Osteocyte (in vitro differentiated cells): ENCODE results near the gene SAMMSON. TPM values are rescaled to one million over a fixed set of nuclear protein-coding genes. Genes with fewer than 3 reads are reported as not detected.

Experiments used
- DNase-seq: peaks from one replicate; pipeline ENCODE4 v3.0.0; 2021; ENCODE audit warnings: mixed read lengths; ENCODE audit not compliant: unreplicated experiment; ENCODE audit errors: extremely low spot score
- H3K27ac Mint-ChIP-seq: one replicate; pipeline ENCODE4 v1.8.0; 2021; ENCODE audit warnings: mild to moderate bottlenecking, mixed read lengths; ENCODE audit not compliant: unreplicated experiment
- H3K27me3 Mint-ChIP-seq: one replicate; pipeline ENCODE4 v1.8.0; 2021; ENCODE audit warnings: mixed read lengths; ENCODE audit not compliant: unreplicated experiment
- H3K36me3 Mint-ChIP-seq: one replicate; pipeline ENCODE4 v1.8.0; 2021; ENCODE audit warnings: mixed read lengths; ENCODE audit not compliant: unreplicated experiment
- H3K4me1 Mint-ChIP-seq: one replicate; pipeline ENCODE4 v1.8.0; 2021; ENCODE audit warnings: mixed read lengths; ENCODE audit not compliant: unreplicated experiment
- H3K4me3 Mint-ChIP-seq: one replicate; pipeline ENCODE4 v1.8.0; 2021; ENCODE audit warnings: mild to moderate bottlenecking, moderate library complexity, mixed read lengths; ENCODE audit not compliant: unreplicated experiment
- H3K9me3 Mint-ChIP-seq: one replicate; pipeline ENCODE4 v1.8.0; 2021; ENCODE audit warnings: mixed read lengths; ENCODE audit not compliant: unreplicated experiment
- total RNA-seq: library from RNA; stranded (reverse); gene quantifications from 2 replicates; pipeline ENCODE4 v1.2.1, GENCODE V29; 2021
- TF ChIP-seq, protein P1 (sequence below): fragments of 200-600 bp; sonication (generic); IDR thresholded peaks from 2 replicates; pipeline ENCODE4 v1.5.0; 2021; ENCODE audit warnings: antibody characterized with exemption, mild to moderate bottlenecking, moderate library complexity

The SAMMSON gene
- total RNA-seq, 1 donor from 2014 or later, result not detected

DNA sequence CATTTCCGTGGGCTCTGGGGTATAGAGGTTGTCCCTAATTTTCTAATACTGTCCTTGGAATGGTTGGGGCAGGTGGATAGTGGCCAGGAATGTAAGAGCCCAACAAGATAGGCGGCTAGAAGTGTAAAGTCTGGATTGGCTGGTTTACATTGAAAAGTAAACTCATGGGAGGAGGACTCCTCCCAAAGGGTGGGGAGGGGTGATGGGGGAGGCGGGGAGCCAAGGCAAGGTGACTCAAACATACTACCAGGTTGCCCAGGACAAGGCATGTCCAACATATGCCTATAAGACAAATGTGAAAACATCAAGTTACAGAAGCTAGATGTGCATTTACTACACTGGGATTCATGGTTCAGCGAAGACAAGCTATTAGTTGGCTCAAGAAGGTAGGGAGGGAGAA, 14.3 kb upstream of the SAMMSON start:
- Mint-ChIP-seq H3K36me3 (no peaks in the 10 kb centered on the region), H3K9me3 (no peaks in the 10 kb centered on the region), H3K4me3 (no peak overlapping the region), H3K27ac (no peak overlapping the region), H3K27me3 (peaks cover 26% of the 10 kb centered on the region), H3K4me1 (no peaks in the 10 kb centered on the region)
- DNase-seq, result no peak
- TF ChIP-seq, protein P1, sequence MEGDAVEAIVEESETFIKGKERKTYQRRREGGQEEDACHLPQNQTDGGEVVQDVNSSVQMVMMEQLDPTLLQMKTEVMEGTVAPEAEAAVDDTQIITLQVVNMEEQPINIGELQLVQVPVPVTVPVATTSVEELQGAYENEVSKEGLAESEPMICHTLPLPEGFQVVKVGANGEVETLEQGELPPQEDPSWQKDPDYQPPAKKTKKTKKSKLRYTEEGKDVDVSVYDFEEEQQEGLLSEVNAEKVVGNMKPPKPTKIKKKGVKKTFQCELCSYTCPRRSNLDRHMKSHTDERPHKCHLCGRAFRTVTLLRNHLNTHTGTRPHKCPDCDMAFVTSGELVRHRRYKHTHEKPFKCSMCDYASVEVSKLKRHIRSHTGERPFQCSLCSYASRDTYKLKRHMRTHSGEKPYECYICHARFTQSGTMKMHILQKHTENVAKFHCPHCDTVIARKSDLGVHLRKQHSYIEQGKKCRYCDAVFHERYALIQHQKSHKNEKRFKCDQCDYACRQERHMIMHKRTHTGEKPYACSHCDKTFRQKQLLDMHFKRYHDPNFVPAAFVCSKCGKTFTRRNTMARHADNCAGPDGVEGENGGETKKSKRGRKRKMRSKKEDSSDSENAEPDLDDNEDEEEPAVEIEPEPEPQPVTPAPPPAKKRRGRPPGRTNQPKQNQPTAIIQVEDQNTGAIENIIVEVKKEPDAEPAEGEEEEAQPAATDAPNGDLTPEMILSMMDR, result no peak

GRCh38 chr3:69986419-69986818, 13.1 kb upstream of the SAMMSON start:
- Mint-ChIP-seq H3K9me3 (no peaks in the 10 kb centered on the region), H3K27ac (no peak overlapping the region), H3K4me1 (no peaks in the 10 kb centered on the region), H3K4me3 (no peak overlapping the region), H3K36me3 (no peaks in the 10 kb centered on the region), H3K27me3 (peaks cover 26% of the 10 kb centered on the region)
- DNase-seq, result no peak
- TF ChIP-seq, protein P1, result no peak

- DNase-seq, result no peak
- TF ChIP-seq, protein P1, result no peak
- Mint-ChIP-seq H3K9me3 (no peaks in the 10 kb centered on the region), H3K4me3 (no peak overlapping the region), H3K27ac (no peak overlapping the region), H3K4me1 (no peaks in the 10 kb centered on the region), H3K27me3 (peaks cover 25% of the 10 kb centered on the region), H3K36me3 (no peaks in the 10 kb centered on the region)
Measured at GRCh38 chr3:69987833-69988232, 11.7 kb upstream of the SAMMSON start.

DNA sequence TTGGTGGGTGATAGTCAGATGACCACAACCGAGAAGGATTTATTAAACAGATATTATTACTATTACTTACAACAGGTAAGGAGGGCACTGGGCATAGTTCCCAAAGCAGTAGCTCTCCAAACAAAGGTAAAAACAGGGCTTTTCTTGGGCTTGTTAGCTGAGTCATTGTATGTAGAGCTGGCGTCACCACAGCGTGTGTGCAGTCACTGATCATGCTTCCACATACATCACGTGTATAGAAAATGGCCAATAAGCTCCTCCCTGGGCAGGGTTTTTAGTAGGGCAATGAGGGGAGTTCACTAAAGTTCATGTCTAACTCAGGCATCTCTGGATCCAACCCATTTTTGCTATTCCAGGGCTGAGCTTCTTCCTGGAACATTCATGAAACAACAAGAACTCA, 5.8 kb upstream of the SAMMSON start:
- no peak overlapping the region for H3K27ac Mint-ChIP-seq
- DNase-seq, result no peak
- H3K27me3 Mint-ChIP-seq, result peaks cover 7% of the 10 kb centered on the region
- TF ChIP-seq, protein P1, result no peak
- no peak overlapping the region for H3K4me3 Mint-ChIP-seq
- H3K4me1 Mint-ChIP-seq, result peaks cover 18% of the 10 kb centered on the region
- no peaks in the 10 kb centered on the region for H3K36me3 Mint-ChIP-seq
- H3K9me3 Mint-ChIP-seq, result no peaks in the 10 kb centered on the region

DNA sequence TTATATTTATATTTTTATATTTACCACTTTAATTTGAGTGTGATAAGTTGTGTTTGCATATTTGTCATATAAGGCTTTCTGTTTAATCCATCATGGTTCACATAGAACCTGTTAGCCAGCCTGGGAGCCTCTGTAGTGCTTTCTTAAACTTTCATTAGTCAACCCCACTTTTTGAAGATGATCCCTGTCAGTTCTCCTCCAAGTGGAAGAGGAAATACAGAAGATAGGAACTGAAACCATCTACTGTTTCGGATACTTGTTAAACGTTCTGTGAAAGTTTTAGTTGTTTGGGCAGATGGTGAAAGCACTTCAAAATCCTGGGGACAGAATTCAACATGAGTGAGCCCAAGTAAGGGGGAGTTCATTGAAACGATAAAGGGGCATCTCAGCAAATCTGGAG, 4.6 kb upstream of the SAMMSON start:
- Mint-ChIP-seq H3K27ac (no peak overlapping the region), H3K36me3 (no peaks in the 10 kb centered on the region), H3K9me3 (no peaks in the 10 kb centered on the region), H3K4me1 (peaks cover 24% of the 10 kb centered on the region), H3K4me3 (no peak overlapping the region), H3K27me3 (peaks cover 7% of the 10 kb centered on the region)
- no peak for DNase-seq
- TF ChIP-seq, protein P1, result no peak
